GM19467 (cell line): ENCODE data around the gene EXOC2.

Experiments
- ATAC-seq: cut with Tn5 transposase; IDR thresholded peaks from one replicate; pipeline ENCODE4 v1.9.1; 2021; ENCODE audit warnings: mild to moderate bottlenecking, moderate library complexity; ENCODE audit not compliant: unreplicated experiment

EXOC2 gene

GRCh38 chr6:692858-693722 is at the start of gene EXOC2:
Gene EXOC2, minus strand, starts transcription at chr6:693139. Its CDS starts 55,321 bp downstream, at chr6:637818.
- ATAC-seq = peak; percentile 88

- no peak for ATAC-seq
Observed at GRCh38 chr6:741410-742339, 48.7 kb upstream of the EXOC2 start.

- ATAC-seq = no peak
Observed at GRCh38 chr6:736657-737446, 43.9 kb upstream of the EXOC2 start.

GRCh38 chr6:733431-734219 is 40.7 kb upstream of the EXOC2 start:
- no peak for ATAC-seq

- no peak for ATAC-seq
Observed at GRCh38 chr6:731924-732323, 39.0 kb upstream of the EXOC2 start.

- no peak for ATAC-seq
Observed at GRCh38 chr6:729606-730320, 36.8 kb upstream of the EXOC2 start.

- ATAC-seq = no peak
Observed at GRCh38 chr6:727856-728255, 34.9 kb upstream of the EXOC2 start.

- no peak for ATAC-seq
Observed at GRCh38 chr6:723540-723939, 30.6 kb upstream of the EXOC2 start.

- ATAC-seq = no peak
Observed at GRCh38 chr6:722608-723007, 29.7 kb upstream of the EXOC2 start.

GRCh38 chr6:722077-722524 is 29.2 kb upstream of the EXOC2 start:
- no peak for ATAC-seq

- ATAC-seq = no peak
Observed at GRCh38 chr6:718345-718744, 25.4 kb upstream of the EXOC2 start.

- no peak for ATAC-seq
Observed at GRCh38 chr6:717135-717534, 24.2 kb upstream of the EXOC2 start.

- no peak for ATAC-seq
Observed at GRCh38 chr6:715709-716491, 23.0 kb upstream of the EXOC2 start.

GRCh38 chr6:714100-714499 is 21.2 kb upstream of the EXOC2 start:
- no peak for ATAC-seq

- ATAC-seq = no peak
Observed at GRCh38 chr6:713351-713750, 20.4 kb upstream of the EXOC2 start.

GRCh38 chr6:712805-713204 is 19.9 kb upstream of the EXOC2 start:
- ATAC-seq = no peak

- no peak for ATAC-seq
Observed at GRCh38 chr6:711925-712324, 19.0 kb upstream of the EXOC2 start.
